Measurements from ENCODE around the gene EIF2S1.
"Not testable (repeated sequence)": the region's sequence is repeated elsewhere in the genome, so short reads cannot be mapped to it uniquely, and the experiment has no call there.

Gene EIF2S1
- 44.8 to 70.1 (median 55.6) reads per million in 4 donors for total RNA-seq

DNA sequence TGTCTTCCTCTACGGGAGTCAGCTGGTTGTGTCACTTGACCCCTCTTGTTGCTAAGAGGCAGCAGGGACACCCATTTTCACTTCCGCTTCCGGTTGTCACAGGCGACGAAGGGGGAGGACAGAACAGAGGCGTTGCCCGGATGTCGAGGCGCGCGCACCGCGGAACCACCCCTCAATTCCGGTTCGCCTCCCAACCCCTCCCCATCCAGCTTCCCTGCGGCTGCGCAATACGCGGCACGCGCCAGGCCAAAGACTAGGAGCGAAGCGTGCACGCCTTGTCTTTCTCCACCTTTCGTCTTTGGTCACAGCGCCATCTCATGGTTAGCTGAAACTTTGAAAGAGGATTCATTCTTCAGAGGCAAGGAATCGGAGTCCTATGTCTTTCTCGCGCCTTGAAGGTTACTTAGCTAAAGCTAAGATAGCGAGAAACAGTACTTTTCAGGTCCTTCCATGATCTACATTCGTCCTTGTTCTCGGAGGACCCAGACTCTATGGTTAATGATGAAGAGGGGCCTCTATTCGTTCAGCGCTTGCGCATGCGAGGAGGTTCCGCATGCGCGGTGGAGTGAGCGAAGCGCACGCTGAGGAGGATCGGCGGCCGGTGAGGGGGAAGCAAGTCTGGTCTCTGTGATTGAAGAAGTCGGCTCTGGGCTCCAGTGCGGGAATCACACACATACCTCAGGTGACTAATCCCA lies at the start of gene EIF2S1, which contains the start of gene ATP6V1D:
TSS of gene EIF2S1 (plus strand) at position 554 of the 695 bp plus-strand sequence. CDS start 4,440 bp downstream, outside the sequence.
TSS of gene ATP6V1D (minus strand) at position 30 of the 695 bp plus-strand sequence. CDS start 106 bp downstream, outside the sequence.
- DNase-seq: peak; percentile 99 to 100 (median 99)

DNA sequence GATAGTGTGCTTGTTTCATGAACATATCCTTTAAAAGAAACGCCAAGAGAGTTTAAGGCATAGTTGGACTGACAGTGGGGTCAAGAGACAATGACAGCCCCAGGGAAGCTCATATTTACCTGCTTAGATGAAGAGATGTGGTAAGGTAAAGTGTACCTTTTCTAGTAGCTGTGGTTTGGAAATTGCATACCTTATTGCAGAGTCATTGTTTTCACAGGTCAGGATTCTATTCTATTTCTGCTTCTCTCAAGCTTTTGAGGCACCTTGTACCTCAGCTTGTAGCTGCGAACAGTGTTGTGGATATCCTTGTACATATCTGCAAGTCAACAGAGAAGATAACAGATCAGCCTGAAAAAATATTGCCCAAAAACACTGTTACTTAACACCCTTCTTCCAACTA lies 48.3 kb upstream of the EIF2S1 start:
- no peak for DNase-seq

DNA sequence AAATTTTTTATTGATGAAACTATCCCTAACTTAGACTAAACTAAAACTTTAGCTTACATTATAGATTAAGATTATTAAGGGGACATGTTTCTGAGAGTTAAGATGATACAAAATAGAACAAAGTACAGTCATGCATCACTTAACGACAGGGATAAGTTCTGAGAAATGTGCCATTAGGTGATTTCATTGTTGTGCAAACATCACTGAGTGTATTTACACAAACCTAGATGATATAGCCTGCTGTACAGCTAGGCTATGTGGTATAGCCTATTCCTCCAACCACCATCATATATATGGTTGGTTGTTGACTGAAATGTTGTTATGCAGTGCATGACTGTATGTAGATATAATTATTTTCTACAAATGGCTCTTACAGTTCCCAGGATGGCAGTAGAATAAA lies 47.0 kb upstream of the EIF2S1 start:
- no peak for DNase-seq

DNA sequence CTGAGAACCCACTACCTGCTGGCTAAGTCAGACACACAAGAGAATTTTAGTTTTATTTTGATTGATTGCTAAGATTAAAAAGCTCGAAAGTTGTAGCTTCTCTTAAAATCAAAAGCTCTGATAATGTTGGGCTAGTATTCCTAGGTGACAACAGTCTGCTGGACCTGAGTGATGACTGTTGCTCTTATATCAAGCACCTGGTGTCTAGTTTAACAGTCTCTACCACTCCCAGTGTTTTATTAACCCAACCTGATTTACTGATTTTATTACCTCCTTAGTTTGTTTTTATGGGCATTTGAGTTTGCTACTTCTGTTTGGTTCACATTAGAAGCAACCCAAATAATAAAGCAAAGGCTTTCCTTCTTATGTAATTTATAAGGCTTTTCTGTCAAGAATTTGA lies 42.3 kb upstream of the EIF2S1 start:
- DNase-seq: no peak

DNA sequence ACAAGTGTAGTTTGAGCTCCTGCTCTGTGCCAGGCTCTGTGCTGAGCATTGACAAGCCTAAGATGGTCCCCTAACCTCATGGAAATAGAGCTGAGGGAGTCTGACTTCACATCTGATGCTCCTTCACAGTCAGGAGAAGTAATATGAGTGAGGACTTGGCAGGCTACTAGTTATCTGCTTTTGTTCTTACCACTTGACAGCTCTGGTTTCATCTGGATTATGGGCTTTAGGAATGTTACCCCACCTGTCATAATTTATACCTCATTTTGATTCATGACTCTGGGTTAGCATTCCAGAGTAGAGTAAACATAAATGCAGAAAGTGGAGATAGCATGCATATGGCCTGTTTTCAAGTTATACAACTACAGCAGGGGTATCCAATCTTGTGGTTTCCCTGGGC lies 41.0 kb upstream of the EIF2S1 start:
- DNase-seq: no peak

DNA sequence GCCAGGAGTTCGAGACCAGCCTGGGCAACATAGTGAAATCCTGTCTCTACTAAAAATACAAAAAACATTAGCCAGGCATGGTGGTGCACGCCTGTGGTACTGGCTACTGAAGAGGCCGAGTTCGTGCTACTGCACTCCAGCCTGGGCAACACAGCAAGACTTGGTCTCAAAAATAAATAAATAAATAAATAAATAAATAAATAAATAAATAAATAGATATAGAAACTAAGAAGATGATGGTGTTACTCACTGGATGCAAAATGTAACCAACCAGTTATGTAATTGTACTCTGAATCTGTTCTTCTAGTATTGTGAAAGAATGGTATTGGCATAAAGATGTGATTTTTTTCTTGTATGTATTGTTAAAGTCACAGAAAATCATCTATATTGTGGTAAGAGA lies 30.5 kb upstream of the EIF2S1 start:
- not testable (repeated sequence) for DNase-seq

DNA sequence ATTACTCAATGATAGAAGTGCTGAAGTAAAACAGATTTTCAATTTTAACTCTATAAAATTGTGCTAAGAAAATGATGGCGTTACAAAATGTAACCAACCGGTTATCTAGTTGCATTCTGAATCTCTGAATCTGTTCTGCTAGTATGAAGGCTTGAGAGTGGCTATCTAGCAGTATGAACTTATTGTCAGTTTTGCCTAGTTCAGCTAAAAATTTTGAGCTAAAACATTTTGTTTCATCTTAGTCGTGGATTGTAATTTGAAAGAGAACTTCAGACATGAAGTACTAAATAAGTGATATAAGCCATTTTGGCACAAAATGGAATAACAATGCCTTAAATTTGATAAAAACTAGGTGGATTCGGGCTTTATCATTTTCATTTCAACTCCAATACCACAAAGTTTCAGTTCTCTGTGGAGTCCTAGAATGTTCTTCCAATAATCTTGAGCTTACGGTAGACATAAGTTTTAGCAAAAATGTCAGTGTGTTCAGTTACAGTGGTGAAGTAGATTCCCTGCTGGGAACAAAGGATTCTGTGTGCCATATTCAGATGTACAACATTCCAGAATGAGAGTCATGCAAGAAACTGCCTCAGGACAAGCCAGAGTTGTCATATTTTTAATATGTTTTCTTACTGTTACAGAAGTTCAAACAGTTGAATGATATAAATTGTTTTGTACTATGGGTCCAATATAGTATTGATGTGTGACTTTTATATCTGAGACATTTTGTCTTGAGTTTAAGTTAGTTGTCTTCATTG lies 28.6 kb upstream of the EIF2S1 start:
- DNase-seq: no peak

DNA sequence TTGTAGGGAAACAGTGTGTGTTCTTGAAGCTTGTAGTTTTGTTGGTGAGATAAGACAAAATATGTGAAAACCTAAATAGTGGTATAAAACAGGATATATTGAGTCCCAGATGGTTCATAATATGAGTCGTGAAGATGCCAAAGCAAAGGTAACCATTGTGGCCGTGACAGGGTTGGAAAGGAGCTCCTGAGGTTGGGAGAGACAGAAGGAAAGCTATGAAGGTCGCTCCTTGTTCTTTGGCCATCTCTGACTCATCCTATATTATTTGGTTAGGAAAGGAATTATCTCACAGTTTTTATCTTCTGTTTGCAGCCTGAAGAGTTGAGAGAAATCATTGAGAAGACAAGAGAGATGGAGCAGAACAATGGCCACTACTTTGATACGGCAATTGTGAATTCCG lies 27.7 kb upstream of the EIF2S1 start:
- no peak for DNase-seq

DNA sequence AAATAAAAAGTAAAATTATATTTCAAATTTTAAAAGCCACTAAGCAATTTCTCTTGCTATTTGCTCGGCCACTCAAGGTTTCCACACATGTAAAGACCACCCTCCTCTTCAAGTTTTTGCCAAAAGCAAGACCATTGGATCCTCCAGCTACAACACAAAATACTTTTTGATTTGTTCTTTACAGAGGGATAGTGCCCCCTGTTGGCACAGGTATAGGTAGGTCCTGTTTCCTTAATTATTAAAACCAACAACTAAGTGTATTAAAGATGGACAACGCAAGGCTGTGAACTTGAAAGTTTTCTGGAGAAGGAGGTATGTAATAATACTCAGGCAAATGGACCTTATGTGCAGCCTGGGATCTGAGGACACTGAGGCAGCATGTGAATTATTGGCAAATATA lies 24.3 kb upstream of the EIF2S1 start:
- DNase-seq: peak in 1 of 5 donors; percentile 10

DNA sequence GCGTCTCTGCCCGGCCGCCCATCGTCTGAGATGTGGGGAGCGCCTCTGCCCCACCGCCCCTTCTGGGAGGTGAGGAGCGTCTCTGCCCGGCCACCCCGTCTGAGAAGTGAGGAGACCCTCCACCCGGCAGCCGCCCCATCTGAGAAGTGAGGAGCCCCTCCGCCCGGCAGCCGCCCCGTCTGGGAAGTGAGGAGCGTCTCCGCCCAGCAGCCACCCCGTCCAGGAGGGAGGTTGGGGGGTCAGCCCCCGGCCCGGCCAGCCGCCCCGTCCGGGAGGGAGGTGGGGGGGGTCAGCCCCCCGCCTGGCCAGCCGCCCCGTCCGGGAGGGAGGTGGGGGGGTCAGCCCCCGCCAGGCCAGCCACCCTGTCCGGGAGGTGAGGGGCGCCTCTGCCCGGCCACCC lies 18.9 kb upstream of the EIF2S1 start:
- not testable (repeated sequence) for DNase-seq

DNA sequence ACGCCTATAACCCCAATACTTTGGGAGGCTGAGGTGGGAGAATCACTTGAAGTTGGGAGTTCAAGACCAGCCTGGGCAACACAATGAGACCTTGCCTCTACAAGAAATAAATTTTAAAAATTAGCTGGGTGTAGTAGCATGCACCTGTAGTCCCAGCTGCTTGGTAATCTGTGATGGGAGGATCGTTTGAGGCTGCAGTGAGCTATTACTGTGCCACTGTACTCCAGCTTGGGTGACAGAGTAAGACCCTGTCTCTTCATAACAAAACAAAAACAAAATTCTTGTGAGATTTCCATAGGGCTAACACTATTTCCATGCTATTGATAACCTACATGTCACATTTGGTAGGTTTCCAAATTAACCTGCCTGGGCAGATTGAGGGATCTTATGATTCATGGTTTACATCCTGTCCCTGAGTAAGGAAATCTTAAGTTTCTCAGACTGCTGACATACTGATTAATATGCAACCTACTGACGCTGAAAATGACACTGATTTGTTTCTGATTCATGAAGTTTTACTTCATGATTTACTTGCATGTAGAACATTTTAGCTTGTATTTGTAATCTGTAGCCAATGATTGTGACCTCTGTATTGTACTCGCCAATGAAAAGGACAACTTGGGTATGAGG lies 16.4 kb upstream of the EIF2S1 start:
- no peak for DNase-seq

DNA sequence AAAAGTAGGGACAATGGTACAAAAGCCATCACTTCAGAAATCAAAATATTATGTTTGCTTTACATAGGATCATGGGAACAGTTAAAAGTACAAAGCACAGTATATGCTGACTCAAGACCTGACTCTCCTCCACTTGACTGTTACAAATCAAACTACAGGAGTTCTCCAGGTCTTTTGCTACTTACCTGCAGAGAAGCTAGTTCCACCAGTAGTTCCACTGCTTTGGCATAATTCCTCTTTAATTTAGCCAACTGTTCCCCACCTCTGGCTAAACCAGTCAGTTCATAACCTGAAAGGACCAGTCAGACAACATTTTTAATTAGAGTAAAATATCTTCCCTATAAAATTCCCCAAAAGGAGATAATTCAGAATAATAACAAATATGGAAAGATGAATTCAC lies 14.5 kb upstream of the EIF2S1 start:
- DNase-seq: no peak

DNA sequence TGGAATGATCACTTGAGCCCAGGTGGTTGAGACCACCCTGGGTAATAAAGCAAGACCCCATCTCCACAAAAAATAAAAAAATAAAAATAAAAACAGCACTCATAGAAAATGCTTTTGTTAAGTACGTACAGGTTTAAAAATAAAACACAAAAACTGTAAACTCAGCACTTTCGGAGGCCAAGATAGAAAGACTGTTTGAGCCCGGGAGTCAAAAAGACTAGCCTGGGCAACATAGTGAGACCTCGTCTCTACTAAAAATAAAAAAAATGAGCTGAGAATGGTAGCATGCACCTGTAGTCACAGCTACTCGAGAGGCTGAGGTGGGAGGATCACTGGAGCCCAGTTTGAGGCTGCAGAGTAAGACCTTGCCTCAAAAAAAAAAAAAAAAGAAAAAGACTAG lies 8.1 kb upstream of the EIF2S1 start:
- DNase-seq: no peak

DNA sequence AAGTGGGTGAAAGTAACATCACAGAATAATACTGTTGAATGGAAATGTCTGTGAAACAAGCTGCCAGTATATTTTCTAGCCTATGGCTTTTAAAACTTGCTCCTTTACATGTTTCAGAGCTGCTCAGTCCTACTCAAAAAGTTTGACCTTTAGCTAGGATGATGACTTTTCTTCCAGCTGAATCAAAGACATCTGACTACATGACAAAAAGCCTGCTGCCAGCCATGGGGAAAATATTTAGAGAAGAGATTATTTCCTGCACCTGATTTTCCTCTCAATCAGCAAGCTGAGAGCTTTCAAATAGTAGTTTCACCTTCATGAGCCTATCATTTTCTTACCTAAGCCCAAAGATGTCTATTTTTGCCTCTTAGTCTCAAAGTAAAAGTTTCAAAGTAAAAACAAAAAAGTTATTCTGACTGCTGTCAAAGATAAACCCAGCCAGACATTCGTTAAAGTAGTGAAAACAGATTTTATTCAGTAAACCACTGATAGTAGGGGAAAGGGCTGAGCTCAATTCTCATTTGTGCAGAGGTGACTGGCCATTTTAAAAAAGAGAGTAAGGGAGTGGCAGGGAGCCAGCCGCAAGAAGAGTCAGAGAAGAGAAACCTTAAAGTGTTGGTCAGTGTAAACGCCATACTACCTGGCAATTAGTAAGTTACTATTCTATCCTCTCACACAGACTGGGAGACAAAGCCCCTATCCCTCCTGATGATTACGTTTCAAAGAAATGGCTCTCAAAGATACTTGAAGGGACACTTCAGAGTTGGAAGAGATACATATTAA lies 2.8 kb upstream of the EIF2S1 start:
- no peak for DNase-seq

DNA sequence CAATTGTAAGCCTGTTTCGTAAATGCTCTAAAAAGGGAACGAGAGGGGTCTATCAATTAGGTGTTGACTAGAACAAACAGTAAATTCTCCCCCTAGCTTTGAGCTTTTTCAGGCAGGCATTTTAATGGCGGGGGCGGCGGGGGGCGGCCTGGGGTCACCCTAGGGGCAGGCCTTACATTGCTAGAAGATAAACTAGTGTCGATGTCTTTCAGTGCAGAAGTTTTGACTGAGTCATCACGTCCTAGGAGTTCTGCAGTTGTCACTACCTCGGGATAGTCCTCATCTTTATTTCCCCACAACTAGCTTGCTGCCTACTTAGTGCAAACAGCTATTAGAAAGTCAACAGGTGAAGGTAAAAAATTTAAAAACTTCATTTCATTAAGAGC lies 2.2 kb upstream of the EIF2S1 start:
- DNase-seq: no peak

DNA sequence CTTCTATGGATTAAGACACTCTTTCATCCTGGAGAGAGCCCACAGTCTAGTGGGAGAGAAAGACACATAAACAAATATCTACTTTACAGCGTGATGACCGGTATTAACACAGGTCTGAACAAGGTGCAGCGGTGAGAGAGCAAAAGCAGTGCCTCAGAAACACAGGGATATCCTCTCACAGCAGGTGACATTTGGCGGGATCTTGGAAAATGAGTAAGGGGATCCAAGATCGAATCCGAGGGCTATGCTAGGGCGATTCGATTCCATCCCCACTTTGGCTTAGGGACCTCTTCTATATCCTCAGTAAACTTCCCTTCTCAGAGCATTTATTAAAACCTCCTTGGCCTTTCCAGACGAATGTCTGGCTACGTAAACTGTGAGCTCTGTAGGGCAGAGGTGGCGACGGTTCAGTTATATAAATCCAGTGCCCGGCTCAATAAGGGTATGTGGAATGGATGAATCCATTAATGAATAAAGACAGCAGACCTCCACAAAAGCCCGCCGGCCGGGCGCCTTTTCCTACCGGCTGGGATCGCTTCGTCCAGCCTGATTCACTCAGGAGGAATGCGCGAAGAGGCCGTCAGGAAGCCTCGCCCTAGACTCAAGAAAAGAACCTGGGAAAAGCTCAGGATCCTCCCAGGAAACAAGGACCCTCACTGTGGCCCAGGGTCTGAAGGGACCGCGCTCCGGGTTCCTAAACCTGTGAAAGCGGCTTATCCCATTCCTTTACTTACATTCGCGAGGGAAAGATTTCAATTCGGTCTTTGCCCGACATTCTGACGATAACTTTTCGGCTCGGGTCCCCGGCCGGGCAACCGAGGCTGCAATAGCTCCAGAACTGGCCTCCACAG lies 979 bp upstream of the EIF2S1 start:
- DNase-seq: no peak

DNA sequence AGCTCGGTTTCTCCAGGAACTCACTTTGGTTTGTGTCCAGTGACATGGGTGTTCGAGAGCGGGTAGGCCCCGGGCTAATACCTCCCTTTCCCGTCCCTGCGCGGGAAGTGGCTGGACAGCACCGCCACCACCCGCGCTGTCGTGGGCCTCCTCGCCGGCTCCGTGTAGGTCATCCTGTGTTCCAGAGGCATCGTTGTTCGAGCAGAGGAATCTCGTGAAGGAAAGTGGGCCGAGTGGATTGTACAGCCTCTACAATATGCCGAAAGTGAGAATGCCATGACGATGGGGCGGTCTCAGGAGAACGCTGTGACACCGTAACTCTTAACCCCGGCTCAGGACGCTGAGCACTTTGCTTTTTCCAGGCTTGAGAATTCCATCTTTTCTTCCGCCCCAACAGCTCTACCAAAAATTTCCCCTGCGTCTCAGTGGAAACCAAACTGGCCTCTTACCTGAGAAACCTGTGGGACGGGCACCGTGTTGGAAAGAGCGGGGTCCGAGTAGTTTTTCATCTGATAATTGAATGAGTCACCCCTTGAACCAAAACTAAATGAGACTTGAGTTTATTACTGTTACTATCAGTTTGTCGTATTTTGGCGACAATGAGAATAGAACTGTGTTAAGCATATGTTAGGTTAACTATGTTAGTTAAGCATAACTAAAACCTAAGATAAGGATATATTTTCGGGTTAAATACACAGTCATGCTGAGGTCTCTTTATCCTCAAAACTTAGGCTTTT lies 510 bp downstream of the EIF2S1 start:
- DNase-seq: no peak

DNA sequence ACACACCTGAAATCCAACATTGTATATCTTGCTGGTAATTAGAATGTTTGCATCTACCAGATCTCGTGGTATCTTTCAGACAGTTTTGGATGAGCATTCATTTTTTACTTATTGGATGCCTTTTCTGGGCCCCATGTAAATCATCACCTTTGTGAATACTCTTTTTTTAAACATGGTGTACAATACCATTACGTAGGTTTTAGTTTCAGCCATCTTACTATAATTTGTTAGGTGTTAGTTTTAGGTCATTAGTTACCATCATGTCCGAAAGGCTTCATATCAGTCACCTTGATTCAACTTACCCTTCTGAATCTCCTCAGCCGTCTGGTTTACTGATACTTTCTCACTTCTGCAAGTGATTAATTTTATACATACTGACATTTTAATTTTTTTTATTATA lies 5.3 kb downstream of the EIF2S1 start:
- DNase-seq: no peak

DNA sequence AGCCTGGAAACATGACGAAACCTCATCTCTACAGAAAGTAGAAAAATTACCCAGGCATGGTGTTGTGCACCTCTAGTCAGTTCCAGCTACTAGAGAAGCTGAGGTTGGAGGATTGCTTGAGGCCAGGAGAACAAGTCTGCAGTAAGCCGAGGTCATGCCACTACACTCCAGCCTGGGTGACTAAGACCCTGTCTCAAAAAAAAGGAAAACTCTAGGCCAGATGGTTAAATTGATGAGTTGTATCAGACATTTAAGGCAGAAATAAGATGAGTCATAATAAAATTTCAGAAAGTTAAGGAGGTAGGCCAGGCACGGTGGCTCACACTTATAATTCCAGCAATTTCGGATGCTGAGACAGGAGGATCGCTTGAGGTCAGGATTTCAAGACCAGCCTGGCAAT lies 10.7 kb downstream of the EIF2S1 start:
- no peak for DNase-seq

DNA sequence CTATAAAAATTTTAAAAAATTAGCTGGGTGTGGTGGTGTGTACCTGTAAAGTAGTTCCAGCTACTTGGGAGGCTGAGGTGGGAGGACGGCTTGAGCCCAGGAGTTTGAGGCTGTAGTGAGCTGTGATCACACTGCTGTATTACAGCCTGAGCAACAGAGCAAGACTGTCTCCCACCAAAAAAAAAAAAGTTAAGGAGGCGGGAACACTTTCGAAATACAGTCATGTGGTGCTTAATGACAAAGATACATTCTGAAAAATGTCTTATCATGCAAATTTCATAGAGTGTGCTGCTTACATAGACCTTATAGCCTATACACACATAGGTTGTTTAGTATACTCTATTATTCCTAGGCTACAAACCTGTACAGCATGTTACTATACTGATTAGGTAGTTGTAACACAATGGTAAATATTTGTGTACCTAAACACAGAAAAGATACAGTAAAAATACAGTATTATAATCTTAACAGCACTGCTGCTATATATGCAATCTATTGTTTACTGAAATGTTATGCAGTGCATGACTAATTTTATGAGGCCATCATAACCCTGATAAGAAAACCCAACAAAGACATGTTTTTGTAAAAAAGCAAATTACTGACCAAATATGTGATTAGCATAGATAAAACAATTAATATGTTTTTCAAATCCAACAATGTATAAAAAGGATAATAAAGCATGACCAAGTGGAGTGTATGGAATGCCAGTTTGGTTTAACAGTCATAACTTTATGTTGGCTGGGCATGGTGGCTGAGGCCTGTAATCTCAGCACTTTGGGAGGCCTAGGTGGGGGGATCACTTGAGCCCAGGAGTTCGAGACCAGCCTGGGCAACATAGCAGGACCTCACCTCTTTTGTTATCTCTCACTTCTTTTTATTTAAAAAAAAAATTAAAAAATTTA lies 11.4 kb downstream of the EIF2S1 start:
- no peak for DNase-seq

Measured in T-helper 1 cell (primary cell).